Liver (tissue), 9 donors: ENCODE measurements around the gene UNC5A. TPM values are rescaled to one million over a fixed set of nuclear protein-coding genes. Genes with fewer than 3 reads are reported as not detected.

Experiments
- DNase-seq: peaks from one replicate; pipeline ENCODE4 v3.0.0-alpha.2; 2017; ENCODE audit warnings: low spot score
- H3K27ac ChIP-seq, 2 donors: one replicate each; pipeline ENCODE4 v1.7.0; 2013; ENCODE audit warnings: inconsistent platforms in 2 of 2, low read length in 2 of 2, control low read depth in 1 of 2, low read depth in 1 of 2, mild to moderate bottlenecking in 1 of 2
- H3K27me3 ChIP-seq, 4 donors: one replicate each; pipeline versions ENCODE4 v1.6.1 to v1.7.0; 2013; ENCODE audit warnings: low read length in 3 of 4, inconsistent platforms in 1 of 4, mild to moderate bottlenecking in 1 of 4, moderate library complexity in 1 of 4; ENCODE audit not compliant: control insufficient read depth in 4 of 4, insufficient read depth in 4 of 4
- H3K36me3 ChIP-seq, 4 donors: one replicate each; pipeline versions ENCODE4 v1.6.1 to v1.7.0; 2013; ENCODE audit warnings: low read length in 3 of 4, mild to moderate bottlenecking in 3 of 4, low read depth in 1 of 4, moderate library complexity in 1 of 4; ENCODE audit not compliant: control insufficient read depth in 4 of 4, insufficient read depth in 3 of 4
- H3K4me1 ChIP-seq, 4 donors: one replicate each; pipeline versions ENCODE4 v1.6.1 to v1.7.0; 2013; ENCODE audit warnings: low read length in 3 of 4, mild to moderate bottlenecking in 3 of 4, moderate library complexity in 1 of 4; ENCODE audit not compliant: control insufficient read depth in 4 of 4, insufficient read depth in 4 of 4
- H3K4me3 ChIP-seq, 3 donors: one replicate each; pipeline versions ENCODE4 v1.6.1 to v1.7.0; 2013; ENCODE audit warnings: low read length in 3 of 3, control low read depth in 1 of 3, low read depth in 1 of 3, mild to moderate bottlenecking in 1 of 3
- H3K9ac ChIP-seq, 2 donors: one replicate each; pipeline ENCODE4 v1.7.0; 2013; ENCODE audit warnings: low read length in 2 of 2, mild to moderate bottlenecking in 2 of 2, moderate library complexity in 2 of 2, control low read depth in 1 of 2, low read depth in 1 of 2
- H3K9me3 ChIP-seq, 4 donors: one replicate each; pipeline versions ENCODE4 v1.6.1 to v1.7.0; 2013; ENCODE audit warnings: low read length in 3 of 4; ENCODE audit not compliant: control insufficient read depth in 4 of 4
- ATF3 ChIP-seq: IDR thresholded peaks from 2 replicates; pipeline ENCODE4 v1.6.1; 2016; ENCODE audit warnings: antibody characterized with exemption
- CTCF ChIP-seq: fragments of 150-350 bp; IDR thresholded peaks from 2 replicates; pipeline ENCODE4 v1.5.1; 2017; ENCODE audit warnings: improper control_type of control experiment, low read depth, low read length; ENCODE audit not compliant: missing input control
- EGR1 ChIP-seq, 2 donors: IDR thresholded peaks; 2 replicates each; pipeline ENCODE4 v1.6.1; 2016 to 2018; ENCODE audit warnings: antibody characterized with exemption in 2 of 2, low read depth in 2 of 2
- FOXA1 ChIP-seq: IDR thresholded peaks from 2 replicates; pipeline ENCODE4 v1.6.1; 2016; ENCODE audit warnings: antibody characterized with exemption
- FOXA2 ChIP-seq: IDR thresholded peaks from 2 replicates; pipeline ENCODE4 v1.6.1; 2016; ENCODE audit warnings: antibody characterized with exemption
- GABPA ChIP-seq, 2 donors: IDR thresholded peaks in 1 of 2; conservative IDR thresholded peaks in 1 of 2; 2 replicates each; pipeline ENCODE4 v1.6.1; 2016; ENCODE audit warnings: antibody characterized with exemption in 2 of 2, mild to moderate bottlenecking in 1 of 2, moderate library complexity in 1 of 2
- HNF4A ChIP-seq, 2 donors: conservative IDR thresholded peaks; 2 replicates each; pipeline ENCODE4 v1.6.1; 2016; ENCODE audit warnings: antibody characterized with exemption in 2 of 2, mild to moderate bottlenecking in 2 of 2
- HNF4G ChIP-seq: IDR thresholded peaks from 2 replicates; pipeline ENCODE4 v1.6.1; 2016; ENCODE audit warnings: antibody characterized with exemption
- JUND ChIP-seq, 2 donors: IDR thresholded peaks; 2 replicates each; pipeline ENCODE4 v1.6.1; 2016; ENCODE audit warnings: antibody characterized with exemption in 2 of 2
- MAX ChIP-seq: IDR thresholded peaks from 2 replicates; pipeline ENCODE4 v1.6.1; 2016; ENCODE audit warnings: antibody characterized with exemption
- NR2F2 ChIP-seq: IDR thresholded peaks from 2 replicates; pipeline ENCODE4 v1.6.1; 2016; ENCODE audit warnings: antibody characterized with exemption
- RAD21 ChIP-seq, 2 donors: IDR thresholded peaks; 2 replicates each; pipeline ENCODE4 v1.6.1; 2016; ENCODE audit warnings: antibody characterized with exemption in 2 of 2, mild to moderate bottlenecking in 2 of 2
- REST ChIP-seq: IDR thresholded peaks from 2 replicates; pipeline ENCODE4 v1.6.1; 2016; ENCODE audit warnings: antibody characterized with exemption, mild to moderate bottlenecking
- RXRA ChIP-seq, 2 donors: IDR thresholded peaks; 2 replicates each; pipeline ENCODE4 v1.6.1; 2017 to 2018; ENCODE audit warnings: antibody characterized with exemption in 2 of 2, mild to moderate bottlenecking in 1 of 2
- SP1 ChIP-seq: IDR thresholded peaks from 2 replicates; pipeline ENCODE4 v1.6.1; 2018; ENCODE audit warnings: antibody characterized with exemption, mild to moderate bottlenecking
- TAF1 ChIP-seq: conservative IDR thresholded peaks from 2 replicates; pipeline ENCODE4 v1.6.1; 2016; ENCODE audit warnings: antibody characterized with exemption, mild to moderate bottlenecking
- YY1 ChIP-seq: IDR thresholded peaks from 2 replicates; pipeline ENCODE4 v1.6.1; 2016; ENCODE audit warnings: antibody characterized with exemption, mild to moderate bottlenecking
- ZBTB33 ChIP-seq: IDR thresholded peaks from 2 replicates; pipeline ENCODE4 v1.6.1; 2016; ENCODE audit warnings: antibody characterized with exemption
- WGBS: extraction: QIAGEN DNeasy Blood & Tissue Kit; methylation state at CpG from one replicate; pipeline ENCODE4 v1.1.7; 2013; 5-methylcytosine and 5-hydroxymethylcytosine counted together
- polyA plus RNA-seq, 2 donors: library from polyadenylated mRNA; stranded (reverse) in 1 of 2; unstranded in 1 of 2; fragments of 200-250 nt in 1 of 2; fragments of >200 nt in 1 of 2; fragmentation: Nextera tagmentation in 1 of 2; extraction: Ambion mirVana in 1 of 2; gene quantifications; one replicate each; pipeline versions ENCODE4 v1.2.1 to v1.2.3, GENCODE V29; 2013 to 2015
- total RNA-seq, 2 donors: library from RNA; depleted of rRNA; stranded (reverse); fragments of >200 nt; gene quantifications; one replicate each; pipeline ENCODE4 v1.2.3, GENCODE V29; 2014
- donor health status: healthy.
- donor health status: healthy.
- donor health status: healthy.
- donor health status: healthy.
- donor health status: healthy.

The UNC5A gene
- total and polyA plus RNA-seq, 4 donors = under 0.01 to 0.07 (median 0.03) TPM; not detected in 1

- no peaks in the 10 kb centered on the region for H3K9me3 ChIP-seq
- no peak for DNase-seq
- H3K36me3 ChIP-seq = no peaks in the 10 kb centered on the region
- H3K4me1 ChIP-seq = peaks cover 8 to 15% (median 9%) of the 10 kb centered on the region in 4 donors
- TF ChIP-seq JUND (IDR thresholded peaks at IDR 0.05) = no peak
- TF ChIP-seq SP1 = no peak
- TF ChIP-seq EGR1 (IDR thresholded peaks at IDR 0.05; ENCODE audit: low read depth in 2 of 2) = no peak
- no peak for TF ChIP-seq FOXA1
- TF ChIP-seq FOXA2 = no peak
- no peak for TF ChIP-seq RXRA (IDR thresholded peaks at IDR 0.05)
- no peak for TF ChIP-seq ZBTB33
- no peak for TF ChIP-seq HNF4G
- TF ChIP-seq RAD21 (IDR thresholded peaks at IDR 0.05) = no peak
- TF ChIP-seq MAX = no peak
- no peak for TF ChIP-seq CTCF
- TF ChIP-seq HNF4A (conservative IDR thresholded peaks at IDR 0.05) = no peak
- no peak for TF ChIP-seq GABPA (IDR thresholded peaks at IDR 0.05 in 1 of 2, conservative IDR thresholded peaks at IDR 0.05 in 1 of 2)
- TF ChIP-seq TAF1 = no peak
- TF ChIP-seq ATF3 = no peak
- 74% methylated on average over 10 of the region's 10 CpGs for WGBS
- no peak overlapping the region for H3K27ac ChIP-seq
- H3K4me3 ChIP-seq = no peak overlapping the region
- peaks cover 2 to 12% (median 11%) of the 10 kb centered on the region in 4 donors for H3K27me3 ChIP-seq
- H3K9ac ChIP-seq = no peak overlapping the region
Measured at GRCh38 chr5:176814836-176815438, 4.6 kb downstream of the UNC5A start.

- H3K4me3 ChIP-seq = no peak overlapping the region
- peaks cover 0 to 5% (median 3%) of the 10 kb centered on the region in 4 donors for H3K4me1 ChIP-seq
- no peaks in the 10 kb centered on the region for H3K36me3 ChIP-seq
- WGBS = 77% methylated on average over 5 of the region's 5 CpGs
- peaks cover 2 to 12% (median 8%) of the 10 kb centered on the region in 4 donors for H3K27me3 ChIP-seq
- TF ChIP-seq FOXA1 = no peak
- no peak for TF ChIP-seq JUND (IDR thresholded peaks at IDR 0.05)
- no peak for TF ChIP-seq FOXA2
- TF ChIP-seq TAF1 = no peak
- TF ChIP-seq HNF4A (conservative IDR thresholded peaks at IDR 0.05) = no peak
- TF ChIP-seq REST = no peak
- TF ChIP-seq NR2F2 = no peak
- TF ChIP-seq CTCF = no peak
- TF ChIP-seq YY1 = no peak
- no peak for TF ChIP-seq ZBTB33
- DNase-seq = no peak
- no peak overlapping the region for H3K27ac ChIP-seq
- H3K9me3 ChIP-seq = no peaks in the 10 kb centered on the region
- H3K9ac ChIP-seq = no peak overlapping the region
Measured at GRCh38 chr5:176816043-176816745, 5.8 kb downstream of the UNC5A start.
